DMS 273 treated with DMSO at 0.1 percent for 48 hours (cell line): Measurements from ENCODE around the gene TENT5C.

Experiments
- DNase-seq: peaks from one replicate; lab custom pipeline; 2025; lab: John Stamatoyannopoulos, UW

Gene TENT5C

DNA sequence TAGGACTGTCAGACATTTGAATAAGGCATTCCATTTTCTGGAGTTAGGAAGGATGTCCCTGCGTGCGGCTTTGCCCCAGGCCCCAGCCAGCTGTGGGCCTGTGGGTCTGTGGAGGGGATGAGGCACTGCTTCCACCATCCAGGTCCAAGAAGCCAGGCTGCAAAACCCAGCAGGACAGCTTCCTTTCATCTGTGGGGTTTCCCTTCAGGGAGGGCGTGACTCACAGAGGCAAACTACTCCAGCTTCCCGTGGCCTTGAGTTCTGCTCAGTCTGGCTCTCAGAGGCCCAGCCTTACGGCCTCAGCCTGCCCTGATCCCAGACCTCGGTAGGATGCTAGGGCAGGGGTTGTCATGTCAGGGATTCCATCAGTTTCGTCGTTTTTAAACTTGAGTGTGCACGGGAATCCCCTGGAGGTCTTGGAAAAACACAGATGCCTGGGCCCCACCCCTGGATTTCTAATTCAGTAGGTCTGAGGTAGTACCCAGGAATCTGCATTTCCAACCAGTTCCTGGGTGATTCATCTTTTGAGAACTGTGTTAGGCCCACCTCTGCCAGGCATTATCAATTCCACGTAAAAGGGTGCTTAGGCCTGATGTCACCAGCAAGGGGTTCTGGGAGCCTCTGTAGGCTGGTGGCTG is 32.3 kb upstream of the TENT5C start:
- DNase-seq: no peak

DNA sequence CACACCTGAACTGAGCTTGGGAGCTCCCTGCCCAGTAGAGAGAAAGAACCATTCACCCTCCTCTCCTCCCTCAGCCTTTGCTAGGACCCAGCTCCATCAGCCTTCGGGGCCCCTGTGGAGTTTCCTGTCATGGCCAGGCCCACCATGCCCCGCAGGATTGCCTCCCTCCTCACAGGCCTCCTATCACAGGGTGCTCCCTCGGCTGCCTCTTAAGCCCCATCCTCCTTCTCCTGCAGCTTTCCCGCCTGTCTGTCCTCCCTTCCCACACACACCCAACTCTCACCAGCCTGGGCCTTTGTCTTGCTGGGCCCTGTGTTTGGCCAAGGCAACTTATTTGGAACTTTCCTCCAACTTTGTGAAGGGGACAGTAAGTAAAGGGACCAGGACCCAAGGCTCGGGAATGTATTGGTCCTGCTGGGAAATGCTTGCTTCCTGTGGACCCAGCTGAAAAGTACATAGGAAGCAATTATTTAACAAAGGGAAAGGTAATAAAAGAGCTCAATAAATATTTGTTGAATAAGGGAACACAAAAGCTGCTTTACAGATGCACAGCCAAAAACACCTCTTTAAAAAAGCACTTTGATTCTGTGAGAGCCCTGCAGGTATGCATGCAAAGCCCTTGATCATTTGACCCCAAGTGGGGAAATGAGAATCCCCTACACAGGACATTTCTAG is 31.6 kb upstream of the TENT5C start:
- DNase-seq: no peak

DNA sequence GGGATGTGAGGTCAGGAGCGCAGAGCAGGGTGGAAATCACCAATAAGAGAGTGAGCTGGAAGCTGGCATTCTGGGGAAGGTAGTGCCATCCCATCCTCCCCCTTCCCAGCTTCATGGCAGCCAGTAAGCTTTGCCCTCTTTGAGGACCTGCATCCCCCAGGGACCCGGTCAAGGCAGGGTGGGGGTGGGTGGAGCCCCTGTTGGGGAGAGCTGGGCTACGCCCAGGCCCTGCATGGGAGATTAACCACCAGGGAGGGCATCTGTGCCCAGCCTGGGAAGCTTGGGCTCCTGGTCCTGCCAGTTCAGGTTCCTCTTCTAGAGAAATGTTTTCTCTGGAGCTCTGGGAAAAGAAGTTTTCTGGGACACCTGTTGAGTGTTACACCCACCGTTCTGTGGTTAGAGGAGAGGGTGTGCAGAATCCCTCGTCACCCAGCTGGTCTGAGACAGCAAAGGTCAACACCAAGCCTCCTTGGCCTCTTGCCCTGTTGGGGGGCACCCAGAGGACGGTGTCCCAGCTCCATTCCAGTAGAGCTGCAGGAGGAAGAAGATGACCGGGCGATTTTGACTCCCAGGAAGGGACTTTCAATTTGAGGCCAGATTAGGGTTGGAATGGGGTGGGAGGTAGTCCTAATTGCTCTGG is 30.1 kb upstream of the TENT5C start:
- DNase-seq: no peak

DNA sequence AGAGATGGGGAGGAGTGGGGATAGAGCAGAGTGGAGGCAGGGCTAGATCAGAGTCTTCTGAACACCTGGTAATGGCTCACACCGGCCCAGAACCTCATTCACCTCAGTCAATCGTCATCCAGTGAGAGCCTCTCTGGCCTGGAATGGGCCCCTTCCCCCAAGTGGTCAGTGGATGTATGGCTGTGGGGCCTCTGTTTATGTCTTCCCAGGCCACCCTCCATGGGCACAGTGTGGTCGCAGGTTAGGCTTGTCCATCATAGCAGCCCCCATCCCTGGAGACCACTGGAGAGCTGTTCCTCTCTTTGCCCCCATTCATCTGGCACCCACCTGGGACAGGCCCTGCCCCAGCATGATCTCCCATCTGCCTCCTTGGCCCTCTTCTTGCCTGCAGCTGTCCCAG is 29.6 kb upstream of the TENT5C start:
- DNase-seq: no peak

DNA sequence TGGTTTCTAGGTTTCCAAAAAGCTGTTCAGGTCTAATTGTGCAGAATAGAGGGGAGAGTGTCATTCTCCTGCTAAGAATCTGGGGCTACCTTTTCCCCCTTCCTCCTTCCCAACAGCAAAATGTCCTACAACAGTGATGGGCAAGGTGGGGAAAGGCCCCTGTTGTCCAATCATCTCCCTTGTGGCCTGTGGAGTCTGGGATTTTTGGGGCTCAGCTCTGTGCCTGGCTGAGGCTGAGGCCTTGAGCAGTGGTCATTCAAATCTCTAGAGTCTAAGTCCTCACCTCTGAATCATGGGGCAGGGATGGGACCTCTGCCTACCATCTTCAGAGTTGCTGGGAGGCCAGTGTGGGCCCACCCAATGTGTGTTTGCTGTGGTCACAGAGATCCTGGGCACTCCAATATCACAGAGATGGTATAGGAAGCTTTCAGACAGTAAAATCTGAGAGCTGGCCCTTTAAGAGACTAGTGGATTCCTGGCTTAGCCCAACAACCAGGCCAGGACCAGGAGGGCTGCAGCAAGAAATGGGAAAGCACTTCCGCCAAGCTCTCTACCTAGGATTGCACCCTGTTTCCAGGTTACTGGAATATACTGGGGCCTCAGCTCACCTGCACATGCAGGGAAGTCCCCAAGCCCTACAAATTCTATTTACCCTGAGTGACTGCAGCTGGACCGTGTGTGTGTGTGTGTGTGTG is 28.5 kb upstream of the TENT5C start:
- DNase-seq: no peak

DNA sequence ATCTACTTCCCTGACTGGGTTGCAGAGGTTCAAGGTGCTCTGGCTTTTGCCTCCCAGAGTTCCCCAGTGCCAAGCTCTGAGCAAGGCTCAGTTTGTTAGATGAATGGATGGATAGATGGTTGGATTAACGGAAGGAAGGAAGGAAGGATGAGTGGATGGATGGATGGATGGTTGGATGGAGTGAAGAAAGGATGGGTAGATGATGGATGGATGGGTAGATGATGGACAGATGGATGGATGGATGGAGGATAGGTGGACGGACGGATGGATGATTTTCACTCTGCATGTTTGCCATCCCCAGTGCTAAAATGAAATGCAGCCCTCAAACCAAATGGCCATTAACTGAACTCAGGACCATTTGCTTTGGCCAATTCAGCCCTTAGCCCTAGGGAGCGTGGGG is 27.4 kb upstream of the TENT5C start:
- DNase-seq: no peak

DNA sequence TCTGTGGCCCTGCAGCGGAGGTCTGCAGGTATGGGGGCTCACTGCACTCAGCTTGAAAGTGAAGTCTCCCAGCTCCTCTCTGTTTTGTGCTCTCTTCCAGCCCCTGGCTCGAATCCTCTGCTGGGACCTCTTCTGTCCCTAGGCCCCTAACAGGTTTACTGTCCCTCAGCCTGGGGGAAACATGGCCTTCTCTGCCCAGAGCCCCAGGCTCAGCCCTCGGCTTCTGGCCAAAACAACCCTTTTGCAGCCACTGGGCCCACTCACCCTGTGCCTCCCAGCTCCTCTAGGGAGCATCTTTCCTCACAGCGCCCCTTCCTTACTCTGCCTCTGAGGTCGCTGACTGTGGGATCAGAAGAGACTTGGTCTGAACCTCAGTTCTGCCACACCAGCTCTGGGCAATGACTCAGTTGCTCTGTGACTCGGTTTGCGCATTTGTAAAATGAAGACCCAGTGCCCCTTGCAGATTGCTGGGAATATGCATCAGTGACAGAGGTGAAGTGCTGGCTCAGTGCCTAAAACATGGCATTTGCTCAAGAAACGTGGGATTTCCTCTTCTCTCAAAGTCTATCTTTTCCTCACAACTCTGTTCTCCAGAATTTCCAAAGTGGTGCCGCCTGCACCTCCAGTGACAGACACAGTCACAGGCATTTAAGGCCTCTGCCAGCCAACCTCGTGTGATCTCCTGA is 26.5 kb upstream of the TENT5C start:
- no peak for DNase-seq

DNA sequence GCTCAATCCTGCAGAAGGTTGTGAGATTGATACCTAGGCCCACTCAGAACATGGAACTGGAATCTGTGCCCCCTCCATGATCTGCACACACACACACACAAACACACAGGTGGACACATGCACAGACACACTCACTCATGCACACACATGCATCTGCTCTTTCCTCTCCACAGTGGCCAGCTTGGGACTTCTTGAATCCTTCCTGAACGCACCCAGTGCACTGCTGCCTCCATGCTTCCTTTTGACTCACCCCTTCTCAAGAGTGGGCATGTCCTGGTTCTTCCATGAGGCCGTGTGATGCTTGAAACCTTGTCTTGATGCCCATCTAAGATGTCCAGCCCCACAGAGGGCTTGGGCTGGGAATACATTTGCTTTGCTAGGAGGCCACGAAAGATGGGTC is 25.4 kb upstream of the TENT5C start:
- no peak for DNase-seq

DNA sequence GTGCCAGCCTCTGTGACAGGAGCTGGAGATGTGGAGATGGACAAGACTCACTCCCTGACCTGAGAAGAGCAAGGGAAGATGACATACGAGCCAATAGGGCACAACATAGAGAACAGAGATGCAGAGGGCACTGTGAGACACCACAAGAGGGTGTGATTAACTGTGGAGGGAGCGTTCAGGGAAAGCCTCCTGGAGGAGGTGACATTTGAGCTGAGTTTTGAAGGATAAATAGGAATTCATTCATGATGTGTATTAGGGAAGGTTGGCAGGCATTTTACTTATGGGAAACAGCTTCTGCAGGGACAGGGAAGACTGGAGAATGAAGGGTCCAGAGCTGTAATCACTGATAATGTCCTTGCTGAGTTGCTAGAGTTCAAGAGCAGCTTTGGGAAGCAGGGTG is 25.0 kb upstream of the TENT5C start:
- no peak for DNase-seq

DNA sequence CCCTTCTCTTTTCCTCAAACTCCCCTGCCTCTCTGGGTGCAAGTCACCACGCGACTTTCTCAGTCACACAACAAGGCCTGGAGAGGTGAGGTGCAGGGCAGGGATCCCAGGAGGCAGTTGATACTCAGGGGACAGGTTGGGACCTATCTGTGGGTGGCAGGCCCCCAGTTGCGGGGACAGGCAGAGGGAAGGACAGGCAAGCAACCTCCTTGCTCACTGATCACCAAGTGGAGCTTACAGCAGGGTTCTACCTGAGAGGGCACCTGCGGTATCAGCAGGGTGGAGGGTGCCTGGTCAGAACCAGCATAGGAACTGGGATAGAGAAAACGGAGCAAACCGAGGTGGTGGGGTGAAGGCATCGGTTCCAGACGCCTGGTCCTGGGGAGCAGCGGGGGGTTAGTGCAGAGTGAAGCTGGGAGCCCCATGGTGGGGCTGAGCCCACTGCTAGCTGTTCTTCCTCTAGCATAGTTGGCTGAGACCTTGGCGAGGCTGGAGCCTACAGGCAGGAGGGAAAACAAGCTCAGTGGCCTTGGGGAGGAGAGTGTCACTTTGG is 24.4 kb upstream of the TENT5C start:
- DNase-seq: no peak

DNA sequence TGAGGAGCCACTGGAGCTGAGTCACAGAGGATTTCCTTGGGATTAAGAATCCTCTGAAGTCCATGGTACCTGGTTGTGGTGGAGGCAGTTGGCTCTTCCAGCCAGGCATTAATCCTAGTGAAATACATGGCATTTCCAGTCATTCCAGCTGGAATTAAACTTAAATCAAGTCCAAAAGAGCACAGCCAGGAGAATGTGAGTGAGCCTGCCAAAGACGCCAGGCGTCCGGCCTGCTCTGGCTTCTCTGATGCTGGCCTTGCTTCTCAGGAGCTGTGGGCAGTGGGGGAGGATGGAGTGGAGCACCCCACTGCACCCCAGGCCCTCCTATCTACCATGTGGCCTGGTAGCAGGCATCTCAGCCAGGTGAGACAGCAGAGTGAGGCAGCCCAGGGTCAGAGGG is 23.4 kb upstream of the TENT5C start:
- no peak for DNase-seq

DNA sequence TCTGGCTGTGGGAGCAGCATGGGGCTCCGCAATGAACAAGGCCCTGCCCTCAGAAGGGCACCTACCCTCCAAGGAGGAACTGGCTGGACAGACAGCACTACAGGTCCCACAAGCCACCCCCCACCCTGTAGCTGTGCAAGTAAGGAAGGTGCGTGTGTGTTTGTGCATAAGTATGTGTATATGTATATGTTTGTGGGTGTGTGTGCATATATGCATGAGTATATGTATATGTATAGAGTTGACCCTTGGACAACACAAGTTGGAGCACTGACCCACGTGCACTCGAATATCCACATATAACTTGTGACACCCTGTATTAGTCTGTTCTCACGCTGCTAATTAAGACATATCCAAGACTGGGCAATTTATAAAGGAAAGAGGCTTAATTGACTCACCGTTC is 22.6 kb upstream of the TENT5C start:
- no peak for DNase-seq

DNA sequence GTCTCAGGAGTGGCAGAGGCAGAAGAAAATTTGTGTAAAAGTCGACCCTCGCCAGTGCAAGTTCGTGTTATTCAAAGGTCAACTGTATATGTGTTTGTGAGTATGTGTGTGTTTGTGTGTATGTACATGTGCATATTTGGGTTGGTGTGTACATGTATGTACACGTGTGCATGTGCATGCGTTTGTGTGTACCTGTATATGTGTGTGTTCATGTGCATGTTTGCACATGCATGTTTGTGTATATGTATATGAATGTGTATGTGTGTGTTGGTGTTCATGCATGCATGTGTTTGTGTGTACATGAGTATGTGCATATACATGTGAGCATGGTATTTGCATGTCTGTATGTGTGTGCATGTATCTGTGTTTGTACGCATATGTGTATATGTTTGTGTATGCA is 21.7 kb upstream of the TENT5C start:
- no peak for DNase-seq

DNA sequence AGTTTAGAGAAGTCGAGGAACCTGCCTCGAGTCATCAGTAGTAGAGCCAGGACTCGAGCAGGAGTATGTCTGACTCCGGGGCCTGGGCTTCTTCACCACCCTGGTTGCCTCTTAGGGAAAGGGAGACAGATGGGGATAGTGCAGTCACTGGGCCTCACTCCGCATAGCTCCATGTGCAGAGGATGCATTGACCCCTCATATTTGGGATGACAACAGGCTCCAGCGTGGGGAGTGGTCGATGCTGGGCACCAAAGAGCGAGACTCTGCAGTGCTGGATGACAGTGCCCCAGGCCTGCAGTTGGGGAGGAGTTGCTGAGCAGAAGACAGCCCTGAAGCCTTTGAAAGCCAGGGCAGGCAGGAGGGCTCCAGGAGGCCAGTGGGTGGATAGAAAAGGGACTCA is 20.8 kb upstream of the TENT5C start:
- no peak for DNase-seq

DNA sequence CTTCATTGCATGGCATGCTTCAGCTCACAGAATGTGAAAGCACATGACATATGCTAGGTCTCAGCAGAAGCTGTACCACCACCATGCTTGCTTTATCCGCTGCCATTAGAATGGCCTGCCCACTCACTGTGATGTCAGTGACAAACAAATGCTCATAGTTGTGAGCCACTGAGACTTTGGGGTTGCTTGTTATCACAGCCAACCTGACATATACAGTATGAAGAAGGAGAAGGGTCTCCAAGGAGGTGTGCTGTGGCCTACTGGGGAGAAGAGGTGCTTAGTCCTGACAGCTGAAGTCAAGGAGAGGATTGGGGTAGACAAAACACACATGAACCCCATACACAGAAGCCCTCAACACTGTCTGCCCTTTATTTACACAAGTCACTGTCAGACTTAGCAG is 19.5 kb upstream of the TENT5C start:
- no peak for DNase-seq

DNA sequence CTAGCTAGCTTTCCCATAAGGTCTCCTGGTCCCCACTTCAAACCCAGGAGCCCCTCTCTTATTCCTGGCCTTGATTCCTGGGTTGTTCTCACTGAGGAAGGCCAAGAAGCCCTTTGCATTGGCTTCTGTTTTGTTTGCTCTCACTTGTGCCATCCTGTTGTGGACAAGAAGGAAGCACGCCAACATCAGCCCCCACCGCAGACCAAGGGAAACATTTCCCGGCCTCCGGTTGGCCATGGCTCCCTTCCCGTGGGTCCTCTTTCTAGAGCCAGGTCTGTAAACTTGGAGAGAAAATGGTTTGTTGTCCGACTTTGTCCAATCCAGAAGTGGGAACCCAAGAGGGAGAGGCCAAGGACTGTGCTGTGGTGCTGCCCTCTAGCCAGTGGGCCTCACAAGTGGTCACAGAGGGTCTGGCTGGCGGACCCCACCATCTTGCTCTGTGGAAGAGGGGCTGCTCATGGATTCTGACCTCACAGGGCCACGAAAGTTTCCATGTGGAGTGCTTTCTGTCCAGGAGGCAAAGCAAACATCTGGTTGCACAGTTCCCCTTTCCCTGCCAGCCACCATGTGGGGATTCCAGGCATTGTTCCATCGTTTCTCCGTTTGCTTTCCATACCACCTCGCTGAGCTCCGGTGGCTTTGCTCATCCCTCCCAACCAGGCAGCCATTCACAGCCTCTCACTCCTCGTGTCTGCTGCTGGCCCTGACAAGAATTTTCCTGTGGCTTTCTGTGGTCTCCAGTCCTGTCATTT is 18.9 kb upstream of the TENT5C start:
- no peak for DNase-seq

DNA sequence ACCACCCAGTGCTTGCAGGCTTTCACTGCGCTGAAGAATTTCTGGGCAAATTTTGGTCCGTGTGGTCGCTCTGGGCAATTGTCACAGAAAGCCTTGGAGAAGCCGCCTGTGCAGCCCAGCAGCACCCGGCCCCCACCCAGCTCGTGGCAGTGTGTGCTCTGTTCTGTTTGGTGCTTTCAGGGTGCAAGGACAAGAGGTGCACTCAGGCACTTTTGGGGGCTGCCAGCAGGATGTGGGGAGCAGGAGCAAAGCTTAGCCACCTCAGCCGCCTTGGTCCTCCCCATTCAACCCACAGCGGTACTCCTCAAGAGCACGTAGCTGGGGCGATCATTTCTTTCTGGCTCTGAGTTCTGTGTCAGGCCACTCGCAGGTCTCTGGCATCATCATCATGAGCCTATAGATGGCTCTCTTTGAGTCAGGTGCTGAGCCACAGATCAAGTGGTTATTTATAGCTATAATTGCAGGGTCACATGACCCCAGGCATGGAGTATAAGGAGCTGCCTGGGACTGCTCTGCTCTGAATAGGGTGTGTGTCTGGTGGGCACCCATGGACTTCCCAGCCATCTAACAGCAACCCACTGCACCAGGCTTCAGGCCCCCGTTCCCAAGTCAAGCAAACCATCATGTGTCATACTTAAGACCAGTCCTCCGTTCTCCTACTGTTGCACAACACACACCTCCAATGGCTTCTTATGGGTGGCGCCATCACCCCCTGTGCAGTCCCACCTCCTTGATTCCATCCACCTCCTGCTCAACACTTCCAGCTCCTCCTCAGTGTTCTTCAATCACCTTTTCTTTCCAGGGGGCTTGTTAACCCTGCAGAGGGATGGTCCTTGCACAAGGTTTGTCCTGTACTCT is 18.1 kb upstream of the TENT5C start:
- DNase-seq: no peak

DNA sequence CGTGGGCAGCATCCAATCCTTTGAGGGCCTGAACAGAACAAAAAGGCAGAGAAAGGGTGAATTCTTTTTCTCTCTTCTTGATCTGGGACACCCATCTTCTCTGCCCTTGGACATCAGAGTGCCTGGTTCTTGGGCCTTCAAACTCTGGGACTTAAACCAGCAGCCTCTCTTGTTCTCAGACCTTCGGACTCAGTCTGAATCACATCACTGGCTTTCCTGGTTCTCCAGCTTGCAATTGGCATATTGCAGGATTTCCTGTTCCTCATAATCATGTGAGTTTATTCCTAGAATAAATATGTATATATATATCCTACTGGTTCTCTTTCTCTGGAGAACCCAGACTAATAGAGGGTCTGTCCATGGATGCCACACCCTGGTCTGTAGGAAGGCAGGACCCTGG is 16.3 kb upstream of the TENT5C start:
- no peak for DNase-seq

DNA sequence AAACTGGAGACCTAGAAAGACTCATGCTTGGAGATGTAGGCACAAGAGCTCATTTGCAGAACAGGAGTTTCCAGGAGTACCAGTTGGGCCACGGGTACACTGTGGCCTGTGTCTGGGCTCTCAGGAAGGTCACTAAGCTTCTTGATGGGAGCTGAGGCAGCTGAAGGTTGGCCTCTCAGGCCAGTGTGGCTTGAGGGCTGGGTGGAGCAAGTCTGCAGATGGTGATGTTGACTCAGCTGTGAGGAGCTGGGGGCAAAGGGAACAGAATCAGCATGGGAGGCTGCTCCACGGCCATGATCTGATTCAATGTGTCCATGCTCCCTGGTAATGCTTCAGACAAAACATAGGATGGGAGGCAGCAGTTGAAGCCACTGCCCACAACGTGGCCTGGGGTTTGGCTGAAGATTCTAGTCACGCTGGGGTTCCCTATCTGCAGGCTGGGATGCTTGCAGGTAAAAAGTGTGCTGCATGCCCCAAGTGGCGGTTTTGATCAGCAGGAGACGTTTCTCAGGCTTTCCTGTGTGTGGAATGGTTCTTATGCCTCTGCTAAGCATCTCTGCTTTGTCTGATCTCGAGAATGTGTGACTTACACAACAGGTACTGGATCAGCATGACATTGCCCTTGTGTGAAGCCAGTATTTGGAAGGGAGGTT is 15.4 kb upstream of the TENT5C start:
- no peak for DNase-seq

DNA sequence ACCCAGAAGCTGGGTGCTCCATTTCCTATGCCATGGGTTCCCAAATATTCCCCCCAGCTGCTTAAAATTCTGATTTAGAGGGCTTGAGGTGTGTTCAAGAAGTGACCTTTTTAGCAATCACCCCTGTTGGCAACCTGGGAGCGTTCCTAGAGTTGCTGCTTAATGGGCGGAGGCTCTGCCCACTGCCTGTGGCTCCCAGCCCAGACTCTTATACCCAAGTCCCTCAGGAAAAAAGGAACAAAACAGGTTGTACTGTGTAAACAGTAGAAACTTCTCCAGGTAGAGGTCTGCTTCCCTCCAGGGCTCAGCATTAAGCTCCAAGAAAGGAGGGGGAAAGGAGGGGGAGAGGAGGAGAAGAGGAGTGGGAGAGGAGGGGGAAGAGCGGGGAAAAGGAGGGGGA is 14.6 kb upstream of the TENT5C start:
- no peak for DNase-seq
